Activated CD4-positive, CD25-positive, alpha-beta regulatory T cell (primary cell): ENCODE data around the gene TMEM238.

Source experiments
- DNase-seq, 4 experiments: peaks; one replicate each; lab custom pipeline; 2025; lab: John Stamatoyannopoulos, UW

The TMEM238 gene

DNA sequence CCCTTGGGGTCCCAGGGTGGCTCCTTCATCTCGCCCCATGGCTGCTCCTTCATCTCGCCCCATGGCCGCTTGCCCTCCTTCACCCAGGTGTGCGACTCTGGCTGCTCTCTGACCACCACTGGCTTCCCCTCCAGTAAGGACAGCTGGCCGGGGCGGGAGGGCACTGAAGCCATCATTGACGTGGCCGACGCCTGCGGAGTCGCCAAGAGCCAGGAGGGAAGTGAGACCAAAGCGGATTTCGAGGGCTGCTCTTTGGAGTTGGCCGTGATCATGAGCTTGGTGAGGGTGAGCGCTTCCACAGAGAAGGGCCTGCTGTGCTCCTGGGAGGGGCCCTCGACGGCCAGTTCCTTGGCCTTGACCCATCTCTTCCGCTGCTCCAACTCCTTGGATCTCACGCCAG, 25.6 kb downstream of the TMEM238 start:
- DNase-seq: no peak

DNA sequence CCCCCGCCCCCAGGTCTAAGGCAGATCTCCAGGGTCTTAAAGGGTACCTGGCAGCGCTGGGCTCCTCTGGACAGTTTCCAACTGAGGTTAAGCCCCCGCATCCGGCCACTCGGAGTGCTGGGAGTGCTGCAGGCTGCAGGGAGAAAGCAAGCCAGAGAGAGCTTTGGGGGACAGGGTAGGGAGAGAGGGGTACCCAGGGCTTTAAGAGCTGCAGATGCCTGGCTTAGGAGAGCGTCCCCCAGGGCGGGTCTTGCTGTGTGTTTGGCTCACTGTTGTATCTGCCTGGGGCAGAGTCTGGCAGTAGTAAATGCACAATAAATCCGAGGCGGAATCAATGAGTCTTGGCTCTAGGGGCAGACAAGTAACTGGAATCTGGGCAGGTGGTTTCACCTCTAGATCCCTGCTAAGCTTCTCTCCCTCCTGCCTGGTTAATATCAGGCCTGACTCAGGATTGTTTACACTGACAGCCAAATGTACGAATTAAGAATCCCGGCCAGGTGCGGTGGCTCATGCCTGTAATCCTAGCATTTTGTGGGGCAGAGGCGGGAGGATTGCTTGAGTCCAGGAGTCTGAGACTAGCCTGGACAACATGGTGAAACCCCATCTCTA, 28.8 kb downstream of the TMEM238 start:
- DNase-seq: no peak

DNA sequence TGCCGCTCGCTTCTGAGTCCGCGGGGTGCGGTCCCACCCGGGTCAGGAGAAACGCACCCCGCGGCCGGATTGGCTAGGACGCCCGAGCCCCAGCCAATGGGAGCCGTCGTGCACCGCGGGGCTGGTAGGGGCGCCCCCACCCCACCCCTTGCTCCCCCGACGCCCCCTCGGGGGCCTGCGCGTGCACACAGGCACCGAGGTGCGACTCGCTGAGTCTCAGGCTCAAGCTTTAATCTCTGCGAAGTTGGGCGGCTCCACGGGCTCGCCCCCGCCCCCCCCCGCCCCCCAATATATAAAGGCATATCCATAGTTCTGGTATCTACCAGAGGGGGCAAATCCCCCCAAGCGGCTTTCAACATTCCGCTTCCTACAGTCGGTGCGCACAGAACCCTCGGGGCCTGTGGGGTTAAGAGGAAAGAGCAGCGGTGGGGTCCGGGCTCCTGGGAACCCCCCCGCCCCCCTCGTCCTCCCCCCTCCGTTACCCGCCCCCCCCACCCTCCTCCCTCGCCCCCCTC, 29.3 kb downstream of the TMEM238 start, which contains the start of gene COX6B2:
Gene COX6B2, minus strand, starts transcription at position 22 of the 515 bp plus-strand sequence. CDS start 198 bp downstream, outside the sequence.
- no peak for DNase-seq

DNA sequence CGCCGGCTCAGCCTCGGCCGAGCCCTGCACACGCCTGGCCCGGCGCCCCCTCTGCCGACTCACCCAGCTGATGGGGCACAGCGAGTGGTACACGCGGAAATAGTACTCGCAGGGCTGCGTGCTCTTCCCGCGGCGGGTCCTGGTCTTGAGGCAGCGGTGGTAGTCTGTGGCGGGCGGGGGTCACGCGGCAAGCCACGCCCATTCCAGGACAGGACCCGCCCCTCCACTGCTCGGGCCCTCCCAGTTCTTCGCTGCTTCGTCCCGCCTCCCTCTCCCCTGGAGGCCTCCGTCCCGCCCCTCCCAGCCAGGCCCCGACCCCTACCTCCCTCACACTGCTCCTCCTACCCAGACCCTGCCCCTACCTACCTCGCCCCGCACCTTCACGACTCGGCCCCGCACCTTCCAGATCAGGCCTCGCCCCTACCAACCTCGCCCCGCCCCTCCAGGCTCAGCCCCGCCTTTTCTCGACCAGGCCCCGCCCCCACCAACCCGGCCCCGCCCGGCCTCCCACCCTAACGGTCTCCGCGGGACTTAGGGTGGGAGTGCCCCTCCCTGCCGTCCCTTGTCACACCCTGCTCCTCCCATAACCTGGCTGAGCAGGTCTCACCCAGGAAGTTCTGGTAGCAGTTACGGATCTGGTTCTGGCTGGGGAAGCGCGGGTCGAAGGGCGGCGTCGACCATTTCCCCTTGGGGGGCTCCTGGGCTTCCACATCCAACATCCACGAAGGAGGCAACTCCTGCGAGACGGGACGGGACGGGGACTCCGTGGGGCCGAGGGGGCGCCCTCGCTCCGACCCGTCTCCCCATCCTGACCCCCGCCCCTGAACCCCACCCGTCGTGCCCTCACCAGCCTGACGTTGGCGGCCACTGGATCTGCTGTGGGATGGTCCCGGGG, 30.0 kb downstream of the TMEM238 start:
- DNase-seq: peak; percentile 42 to 48 (median 47)

DNA sequence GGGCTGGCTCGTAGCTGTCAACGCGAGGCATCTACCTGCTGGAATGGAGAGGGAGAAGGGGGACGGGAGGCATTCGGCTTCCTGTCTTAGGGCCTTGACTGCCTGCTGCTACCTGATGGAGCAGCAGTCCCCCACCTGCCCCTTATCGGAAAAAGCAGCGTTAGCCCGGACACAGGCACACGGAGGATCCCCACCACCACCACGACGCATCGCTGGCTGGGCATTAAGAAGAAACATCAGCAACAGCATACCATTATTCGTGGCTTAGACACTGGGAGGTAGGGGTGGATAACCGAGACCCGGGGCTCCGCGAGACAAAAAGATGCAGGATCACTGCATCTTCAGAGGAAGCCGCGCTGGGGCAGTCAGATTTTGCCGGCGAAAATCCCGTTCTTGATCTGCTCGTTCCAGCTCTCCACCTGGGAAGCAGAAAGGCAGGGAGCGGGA, 30.7 kb downstream of the TMEM238 start:
- no peak for DNase-seq

DNA sequence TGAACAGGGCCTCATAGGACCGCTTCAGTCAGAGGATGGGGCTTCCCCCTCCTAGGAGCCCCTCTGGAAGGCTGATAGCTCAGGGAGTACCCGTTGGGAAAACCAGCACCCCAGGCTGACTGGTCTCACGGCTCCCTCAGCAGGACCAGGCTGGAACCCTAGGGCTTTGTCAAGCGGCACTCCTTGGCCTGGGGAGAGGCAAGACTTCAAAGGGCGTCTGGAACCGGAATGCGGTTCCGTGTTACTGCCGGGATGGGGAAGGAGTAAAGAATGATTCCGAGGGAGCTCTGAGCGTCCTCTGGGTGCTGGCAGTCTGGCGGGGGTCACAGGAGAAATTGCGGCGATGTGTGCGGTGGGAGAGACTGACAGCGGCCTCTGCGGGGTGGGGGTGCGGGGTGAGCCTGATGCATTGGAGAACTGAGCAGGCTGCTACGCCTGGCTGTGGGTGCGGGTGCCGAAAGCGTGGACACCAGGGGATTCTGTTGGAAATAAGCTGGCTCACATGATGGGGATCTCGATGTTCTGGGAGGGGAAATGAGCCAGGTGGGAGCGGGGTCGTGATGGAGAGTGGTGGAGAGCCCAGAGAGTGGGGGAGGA, 31.4 kb downstream of the TMEM238 start:
- no peak for DNase-seq

DNA sequence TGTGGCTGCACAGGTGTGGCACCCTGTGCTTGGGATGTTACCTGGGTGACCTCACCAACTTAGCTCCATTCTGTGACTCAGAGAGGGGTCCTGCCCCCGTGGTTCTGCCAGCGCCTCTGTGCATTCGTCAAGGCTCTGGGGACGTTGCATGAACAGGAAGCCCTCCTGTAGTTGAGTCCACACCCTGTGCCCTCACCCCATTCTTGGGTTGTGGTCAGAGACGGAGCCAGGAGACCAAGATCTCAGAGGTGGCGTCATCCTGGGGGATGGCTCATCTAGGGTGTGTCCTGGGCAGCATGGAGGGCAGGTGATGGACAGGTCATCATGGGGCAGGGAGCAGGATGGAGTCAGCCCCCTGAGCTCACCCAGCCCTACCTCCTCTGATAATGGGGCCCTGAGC, 32.1 kb downstream of the TMEM238 start:
- no peak for DNase-seq

DNA sequence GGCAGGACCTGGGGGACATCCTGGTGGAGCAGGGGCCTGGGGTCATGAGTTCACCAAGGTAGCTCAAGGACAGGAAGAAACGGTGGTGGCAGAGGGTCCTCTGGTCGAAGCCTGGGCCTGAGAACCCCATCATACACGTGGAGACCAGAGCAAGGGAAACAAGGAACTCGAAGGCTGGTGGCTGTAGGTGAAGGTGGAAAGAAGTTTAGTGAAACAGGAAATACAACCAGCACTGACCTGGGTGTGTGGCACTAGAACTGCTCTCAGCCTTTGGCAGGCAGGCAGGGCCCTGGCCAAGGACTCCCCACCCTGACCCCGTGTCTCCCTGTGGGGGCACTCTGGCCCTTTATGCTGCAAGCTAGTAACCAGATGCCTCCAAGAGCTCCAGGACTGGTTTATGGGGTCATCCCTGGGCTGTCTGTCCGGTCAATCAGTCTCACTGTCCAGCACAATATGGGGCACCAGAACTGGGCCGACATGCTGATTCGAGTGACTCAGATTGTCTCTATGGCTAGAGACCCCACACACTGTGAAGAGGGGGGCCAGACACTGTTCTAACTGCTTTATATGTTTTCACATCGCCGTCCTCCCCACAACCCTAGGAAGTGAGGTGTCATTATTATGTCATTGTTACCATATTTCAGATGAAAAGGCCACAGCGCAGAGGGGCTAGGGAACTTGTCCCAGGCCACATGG, 33.3 kb downstream of the TMEM238 start:
- no peak for DNase-seq

DNA sequence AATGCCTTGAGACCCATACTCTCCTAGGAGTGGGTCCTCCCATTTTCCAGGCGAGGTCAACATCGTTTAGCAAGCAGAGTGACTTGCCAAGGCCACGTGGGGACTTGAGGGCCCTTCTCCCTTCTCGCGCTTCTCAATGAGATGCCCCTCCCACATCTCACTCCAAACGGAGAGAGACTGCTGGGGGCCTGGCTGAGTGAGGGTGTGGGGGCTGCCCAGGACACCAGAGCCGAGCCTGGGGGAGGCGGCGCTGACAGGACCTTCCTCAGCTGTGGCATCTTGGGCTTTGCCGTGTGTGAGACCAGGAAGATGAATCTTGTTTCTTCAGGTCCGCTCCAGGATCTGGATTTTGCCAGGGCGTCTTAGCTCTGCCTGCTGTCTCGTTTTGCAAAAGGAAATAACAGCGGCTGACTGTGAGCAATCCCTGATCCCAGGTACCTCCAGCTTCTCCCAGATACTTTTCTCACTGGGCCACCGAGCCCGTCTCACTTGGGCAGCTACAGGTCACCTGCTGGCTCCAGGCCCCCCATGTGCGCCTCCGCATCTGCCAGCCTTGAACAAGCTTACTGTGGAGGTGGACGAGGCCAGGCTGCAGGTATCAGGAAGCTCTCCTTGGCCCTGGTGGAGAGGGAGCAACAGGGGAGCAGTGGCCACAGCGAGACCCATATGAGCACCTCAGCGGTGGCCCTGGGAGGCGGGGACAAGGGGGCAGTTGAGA, 35.6 kb downstream of the TMEM238 start:
- DNase-seq: no peak

DNA sequence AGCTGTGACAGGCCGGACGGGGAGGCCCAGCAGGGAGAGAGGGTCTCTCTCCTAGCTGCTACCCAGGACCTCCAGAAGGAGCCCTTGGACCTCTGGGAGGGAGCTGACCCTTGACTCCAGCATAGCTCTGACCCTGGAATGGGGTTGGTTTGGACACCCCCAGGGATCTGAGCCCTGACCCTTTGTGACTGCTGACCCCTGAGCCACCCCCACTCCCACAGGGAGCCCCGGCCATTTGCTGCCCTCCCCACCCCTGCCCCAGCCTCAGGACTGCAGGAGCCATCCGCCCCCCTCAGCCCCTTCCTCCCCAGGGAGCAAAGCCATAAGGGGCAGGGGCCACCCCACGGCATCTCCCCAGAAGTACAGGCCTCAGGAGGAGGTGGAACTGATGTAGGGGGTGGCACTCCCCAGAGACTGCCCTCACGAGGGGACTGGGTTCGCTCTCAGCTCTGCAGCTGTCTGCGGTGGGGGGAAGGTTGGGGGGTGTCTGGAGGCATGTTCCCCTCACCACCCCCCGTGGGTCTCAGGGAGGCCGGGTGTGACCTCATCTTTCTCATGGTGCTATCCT, 36.6 kb downstream of the TMEM238 start:
- no peak for DNase-seq

DNA sequence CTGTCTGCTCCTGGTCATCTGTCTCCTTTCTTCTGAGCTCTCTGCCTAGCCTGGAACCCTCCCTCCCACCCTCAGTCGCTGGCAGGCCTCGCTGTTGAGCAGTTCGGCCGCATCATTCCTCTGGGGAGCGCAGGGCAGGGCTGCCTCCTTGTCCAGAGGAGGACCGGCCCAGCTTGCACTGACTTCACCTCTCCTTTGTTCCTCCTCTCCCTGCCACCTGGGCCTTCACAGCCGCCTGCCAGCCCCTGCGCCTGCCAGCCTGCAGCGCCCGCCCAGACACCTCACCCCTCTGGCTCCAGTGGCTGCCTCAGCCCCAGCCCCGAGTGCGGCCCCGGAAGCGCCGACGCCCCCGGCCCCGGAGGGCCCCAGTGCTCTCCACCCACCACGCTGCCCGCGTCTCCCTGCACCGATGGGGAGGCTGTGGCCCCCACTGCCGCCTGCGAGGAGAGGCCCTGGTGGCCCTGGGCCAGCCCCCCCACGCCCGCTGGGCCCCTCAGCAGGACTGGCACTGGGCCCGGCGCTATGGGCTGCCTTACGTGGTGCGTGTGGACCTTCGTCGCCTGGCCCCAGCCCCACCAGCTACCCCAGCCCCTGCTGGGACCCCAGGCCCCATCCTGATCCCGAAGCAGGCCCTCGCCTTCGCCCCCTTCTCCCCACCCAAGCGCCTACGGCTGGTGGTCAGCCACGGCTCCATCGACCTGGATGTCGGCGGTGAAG, 37.2 kb downstream of the TMEM238 start:
- no peak for DNase-seq

DNA sequence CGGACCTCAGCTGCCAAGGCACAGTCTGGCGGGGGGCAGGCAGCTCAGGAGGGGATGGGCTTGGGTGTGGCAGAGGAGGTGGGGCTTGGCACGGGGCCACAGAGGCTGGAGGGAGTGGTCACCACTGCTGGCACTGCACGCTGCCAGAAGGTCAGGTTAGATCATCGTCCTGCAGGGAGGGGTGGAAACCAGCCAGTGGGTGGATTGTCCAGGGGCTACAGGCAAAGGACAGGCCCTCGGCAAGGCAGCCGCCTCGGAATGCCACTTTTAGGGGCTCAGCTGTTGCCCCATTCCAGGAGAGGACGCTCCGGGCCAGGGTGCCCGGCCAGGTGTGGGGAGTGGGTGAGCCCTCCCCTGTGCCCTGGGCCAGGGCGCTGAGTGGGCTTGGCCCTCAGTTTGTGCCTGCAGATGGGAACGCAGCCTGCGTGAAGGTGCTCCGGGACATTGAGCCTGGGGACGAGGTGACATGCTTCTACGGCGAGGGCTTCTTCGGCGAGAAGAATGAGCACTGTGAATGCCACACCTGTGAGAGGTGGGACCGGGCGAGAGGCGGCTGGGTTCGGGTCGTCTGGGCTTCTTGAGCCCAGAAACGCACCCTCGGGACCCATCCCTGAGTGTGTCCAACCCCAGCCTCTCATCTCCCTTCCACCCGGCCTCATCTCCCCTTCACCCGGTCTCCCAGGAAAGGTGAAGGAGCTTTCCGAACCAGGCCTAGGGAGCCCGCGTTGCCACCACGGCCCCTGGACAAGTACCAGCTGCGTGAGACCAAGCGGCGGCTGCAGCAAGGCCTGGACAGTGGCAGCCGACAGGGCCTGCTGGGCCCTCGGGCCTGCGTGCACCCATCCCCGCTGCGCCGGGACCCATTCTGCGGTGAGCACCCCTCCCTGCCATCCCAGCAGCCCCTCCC, 38.0 kb downstream of the TMEM238 start:
- no peak for DNase-seq

DNA sequence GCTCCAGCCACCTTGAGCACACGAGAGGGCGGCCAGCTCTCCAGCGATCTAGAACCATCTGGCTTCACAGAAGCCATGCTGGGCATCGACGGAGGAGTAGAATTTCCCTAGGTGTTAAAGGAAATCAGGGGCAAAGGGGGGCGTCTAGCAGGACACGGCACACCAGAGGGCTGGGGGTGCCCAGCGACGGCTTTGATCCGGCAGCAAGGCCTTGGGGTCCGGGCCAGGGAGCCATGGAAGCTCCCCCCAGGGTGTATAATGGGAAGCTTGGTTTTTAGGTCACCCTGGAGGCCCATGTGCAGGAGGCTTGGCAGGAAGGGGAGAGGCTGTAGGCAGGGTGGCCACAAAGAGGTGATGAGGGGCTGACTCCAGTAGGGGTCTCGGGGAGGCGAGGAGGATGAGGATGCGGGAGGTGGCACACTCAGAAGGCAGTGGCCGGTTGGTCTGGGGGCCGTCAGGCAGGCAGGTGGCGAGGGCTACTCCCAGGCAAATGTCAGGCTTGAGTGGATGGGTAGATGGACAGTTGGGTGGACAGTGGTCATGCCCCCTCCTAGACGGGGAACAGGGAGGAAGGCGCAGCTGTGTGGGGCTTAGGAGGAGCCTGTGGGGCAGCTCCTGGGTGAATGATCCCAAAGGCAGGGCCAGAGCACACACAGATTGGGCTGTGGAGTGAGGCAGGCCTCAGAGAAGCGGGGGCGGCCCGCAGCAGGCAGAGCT, 38.8 kb downstream of the TMEM238 start:
- DNase-seq: no peak

DNA sequence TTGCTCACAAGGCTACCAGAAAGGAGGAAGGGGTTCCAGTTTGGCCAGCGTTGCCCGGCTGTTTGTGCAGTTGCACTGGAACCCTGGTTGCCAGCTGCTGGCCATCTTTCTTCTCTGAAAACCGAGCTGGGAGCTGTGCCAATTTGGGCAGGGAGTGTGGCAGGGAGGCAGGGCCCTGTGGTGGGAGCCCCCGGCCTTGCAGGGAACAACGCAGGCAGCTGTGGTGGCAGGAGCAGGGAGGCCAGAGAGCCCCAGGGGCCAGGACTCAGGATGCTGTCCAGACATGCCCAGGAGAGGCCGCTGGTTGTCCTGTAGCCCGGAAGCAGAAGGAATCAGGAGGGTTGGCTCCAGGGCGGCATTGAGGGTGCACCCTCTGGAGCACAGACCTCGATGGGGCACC, 39.6 kb downstream of the TMEM238 start:
- DNase-seq: no peak

DNA sequence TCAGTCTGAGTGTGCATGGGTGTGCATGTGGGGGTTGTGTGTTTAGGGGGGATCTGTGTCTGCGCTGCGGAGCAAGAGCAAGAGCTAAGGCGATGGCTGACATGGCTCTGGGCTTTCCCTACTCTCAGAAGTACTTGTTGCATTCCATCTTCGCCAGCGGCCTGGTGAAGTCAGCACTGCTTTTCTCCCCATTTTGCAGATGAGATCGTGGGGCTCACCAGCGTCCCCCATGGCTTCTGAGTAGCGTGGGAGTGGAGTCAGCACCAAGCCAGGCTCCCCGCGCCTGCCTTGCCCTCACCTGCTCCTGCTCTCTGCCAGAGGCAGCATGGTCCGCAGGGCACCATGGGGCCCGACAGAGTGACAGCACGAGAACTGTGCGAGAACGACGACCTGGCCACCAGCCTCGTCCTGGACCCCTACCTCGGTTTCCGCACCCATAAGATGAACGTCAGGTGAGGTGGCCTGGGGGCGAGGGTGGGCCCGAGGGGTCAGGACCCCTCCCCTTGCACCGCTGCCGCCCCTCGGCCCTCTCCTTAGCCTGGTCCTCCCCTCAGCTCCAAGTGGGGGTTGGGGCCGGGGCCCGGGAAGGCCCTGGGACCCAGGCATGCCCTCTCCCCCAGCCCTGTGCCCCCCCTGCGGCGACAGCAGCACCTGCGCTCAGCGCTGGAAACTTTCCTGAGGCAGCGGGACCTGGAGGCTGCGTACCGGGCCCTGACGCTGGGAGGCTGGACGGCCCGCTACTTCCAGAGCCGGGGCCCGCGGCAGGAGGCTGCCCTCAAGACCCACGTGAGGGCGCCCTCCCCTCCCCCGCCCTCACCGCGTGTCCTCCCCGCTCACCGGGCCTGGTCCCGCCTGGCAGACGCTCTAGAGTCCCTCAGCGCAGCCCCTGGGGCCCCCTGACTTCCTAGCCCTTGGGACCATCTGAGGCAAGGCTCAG, 42.2 kb downstream of the TMEM238 start:
- DNase-seq: no peak

DNA sequence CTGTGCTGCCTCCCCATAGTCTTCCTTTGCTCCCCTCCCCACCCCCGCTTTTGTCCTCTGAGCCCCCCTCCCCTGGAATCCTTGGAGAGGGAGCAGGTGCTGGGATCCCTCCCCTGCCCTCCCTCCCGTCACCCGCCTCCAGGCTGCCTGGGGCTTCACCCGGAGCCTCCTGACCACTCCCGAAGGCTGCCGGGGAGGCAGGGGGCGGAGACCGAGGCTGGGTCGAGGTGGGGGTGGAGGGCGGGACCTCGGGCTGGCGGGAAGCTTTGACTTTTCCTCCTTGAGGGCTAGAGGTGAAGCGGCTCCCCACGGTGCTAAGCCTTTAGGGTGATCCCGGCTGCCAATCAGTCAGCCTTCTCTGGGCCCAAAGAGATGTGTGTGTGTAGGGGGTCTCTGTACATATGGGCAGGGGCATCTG, 42.9 kb downstream of the TMEM238 start:
- DNase-seq: peak in 1 of 4 experiments; percentile 32

DNA sequence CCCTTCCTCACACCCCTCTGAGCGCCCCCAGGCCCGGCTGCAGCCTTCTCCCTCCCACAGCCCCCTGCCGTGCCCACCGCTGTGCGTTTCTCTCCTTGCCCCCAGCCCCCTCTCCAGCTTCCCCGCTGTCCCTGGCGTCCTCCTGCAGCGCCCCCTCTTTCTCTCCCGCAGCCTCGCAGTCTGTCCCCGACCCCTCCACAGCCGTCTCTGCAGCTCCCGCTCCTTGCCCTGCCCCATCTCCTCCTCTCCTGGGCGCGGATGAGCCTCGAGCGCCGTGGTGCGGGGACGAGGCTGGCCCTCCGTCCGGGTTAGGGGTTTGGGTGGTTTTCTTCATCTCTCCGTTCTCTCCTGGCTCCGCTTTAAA, 43.3 kb downstream of the TMEM238 start:
- DNase-seq: no peak
